DLD1 (cell line): ENCODE measurements around the gene CCDC183.
"Not testable (repeated sequence)": the region's sequence is repeated elsewhere in the genome, so short reads cannot be mapped to it uniquely, and the experiment has no call there.

ENCODE experiments used
- in situ Hi-C: cut with HindIII; loops from 2 replicates; pipeline ENCODE4 v1.10.0; 2017; ENCODE audit warnings: low sequenced_read_pairs

CCDC183 gene

DNA sequence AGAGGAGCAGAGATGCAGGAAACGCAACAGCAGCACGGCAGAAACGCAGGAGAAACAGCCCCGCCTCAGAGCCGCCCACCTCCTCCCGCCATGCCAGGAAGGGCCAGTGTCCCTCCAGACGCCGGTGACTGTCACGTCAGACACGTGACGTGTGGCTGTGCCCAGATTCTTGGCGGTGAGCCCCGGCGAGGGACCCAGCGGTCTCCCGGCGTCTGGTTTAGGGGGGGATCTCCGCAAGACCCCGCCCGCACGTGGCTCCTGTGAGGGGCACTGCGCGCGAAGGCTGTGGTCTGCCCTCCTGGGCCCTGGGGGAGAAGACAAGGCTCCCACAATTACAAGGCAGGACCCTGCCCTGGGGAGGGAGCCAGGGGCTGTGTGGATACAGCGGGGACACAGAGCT lies 35.7 kb upstream of the CCDC183 start:
- in situ Hi-C loops: no loop called here

DNA sequence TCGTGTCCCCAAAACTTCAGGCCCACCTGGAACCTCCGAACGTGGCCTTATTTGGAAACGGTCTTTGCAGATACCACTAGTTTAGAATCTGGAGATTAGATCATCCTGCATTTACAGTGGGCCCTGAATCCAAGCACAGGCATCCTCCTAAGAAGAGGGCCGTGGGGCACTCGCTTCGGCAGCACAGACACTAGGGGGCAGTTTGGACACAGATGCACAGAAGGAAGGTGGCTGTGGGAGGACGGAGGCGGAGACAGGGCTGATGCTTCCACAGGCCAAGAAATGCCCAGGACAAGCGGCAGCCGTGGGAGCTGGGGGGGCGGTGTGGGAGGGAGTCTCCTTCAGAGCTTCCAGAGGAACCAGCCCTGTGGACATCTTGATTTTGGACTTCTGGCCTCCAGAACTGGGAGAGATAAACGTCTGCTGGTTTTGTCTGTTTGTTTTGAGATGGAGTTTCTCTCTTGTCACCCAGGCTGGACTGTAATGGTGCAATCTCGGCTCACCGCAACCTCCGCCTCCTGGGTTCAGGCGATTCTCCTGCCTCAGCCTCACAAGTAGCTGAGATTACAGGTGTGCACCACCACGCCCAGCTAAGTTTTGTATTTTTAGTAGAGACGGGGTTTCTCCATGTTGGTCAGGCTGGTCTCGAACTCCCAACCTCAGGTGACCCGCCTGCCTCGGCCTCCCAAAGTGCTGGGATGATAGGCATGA lies 35.1 kb upstream of the CCDC183 start:
- in situ Hi-C loops: not testable (repeated sequence)

DNA sequence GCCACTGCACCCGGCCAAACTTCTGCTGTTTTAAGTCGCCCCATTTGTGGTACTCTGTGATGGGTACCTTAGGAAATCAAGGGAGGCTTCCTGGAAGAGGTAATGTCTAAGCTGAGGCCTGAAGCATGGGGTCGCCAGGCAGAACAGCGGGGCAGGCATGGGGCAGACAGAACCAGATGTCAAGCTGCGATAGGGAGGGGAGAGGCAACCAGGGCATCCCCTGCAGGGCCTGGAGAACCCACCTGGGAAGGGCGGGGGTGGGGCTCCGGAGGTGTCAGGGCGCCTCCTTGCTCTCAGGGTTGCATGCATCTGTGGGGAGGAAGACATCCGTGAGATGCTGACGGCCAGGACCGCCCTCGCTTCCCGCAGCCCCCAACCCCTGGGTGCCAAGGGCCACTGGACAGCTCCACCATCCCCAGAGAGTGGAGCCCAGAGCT lies 34.6 kb upstream of the CCDC183 start:
- in situ Hi-C loops: no loop called here

DNA sequence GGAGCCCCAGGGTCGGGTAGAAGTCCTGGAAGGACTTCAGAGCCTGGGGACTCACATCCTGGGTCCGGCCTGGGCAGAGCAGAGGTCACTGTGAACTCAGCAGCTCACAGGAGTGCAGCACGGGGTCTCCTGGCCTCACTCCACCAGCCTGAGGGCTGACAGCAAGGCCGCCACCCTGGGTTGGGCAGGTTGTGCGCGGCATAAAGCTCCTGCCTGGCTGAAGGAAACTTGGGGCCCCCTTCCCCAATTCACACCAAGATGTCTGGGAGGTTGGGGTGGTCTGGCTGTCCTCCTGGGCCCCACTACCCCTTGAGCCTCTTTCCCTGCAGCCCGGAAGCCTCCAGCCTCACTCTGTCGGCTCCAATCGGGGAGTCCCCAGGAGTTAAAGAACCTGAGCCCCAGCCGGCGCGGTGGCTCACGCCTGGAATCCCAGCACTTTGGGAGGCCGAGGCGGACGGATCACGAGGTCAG lies 33.9 kb upstream of the CCDC183 start:
- in situ Hi-C loops: no loop called here

DNA sequence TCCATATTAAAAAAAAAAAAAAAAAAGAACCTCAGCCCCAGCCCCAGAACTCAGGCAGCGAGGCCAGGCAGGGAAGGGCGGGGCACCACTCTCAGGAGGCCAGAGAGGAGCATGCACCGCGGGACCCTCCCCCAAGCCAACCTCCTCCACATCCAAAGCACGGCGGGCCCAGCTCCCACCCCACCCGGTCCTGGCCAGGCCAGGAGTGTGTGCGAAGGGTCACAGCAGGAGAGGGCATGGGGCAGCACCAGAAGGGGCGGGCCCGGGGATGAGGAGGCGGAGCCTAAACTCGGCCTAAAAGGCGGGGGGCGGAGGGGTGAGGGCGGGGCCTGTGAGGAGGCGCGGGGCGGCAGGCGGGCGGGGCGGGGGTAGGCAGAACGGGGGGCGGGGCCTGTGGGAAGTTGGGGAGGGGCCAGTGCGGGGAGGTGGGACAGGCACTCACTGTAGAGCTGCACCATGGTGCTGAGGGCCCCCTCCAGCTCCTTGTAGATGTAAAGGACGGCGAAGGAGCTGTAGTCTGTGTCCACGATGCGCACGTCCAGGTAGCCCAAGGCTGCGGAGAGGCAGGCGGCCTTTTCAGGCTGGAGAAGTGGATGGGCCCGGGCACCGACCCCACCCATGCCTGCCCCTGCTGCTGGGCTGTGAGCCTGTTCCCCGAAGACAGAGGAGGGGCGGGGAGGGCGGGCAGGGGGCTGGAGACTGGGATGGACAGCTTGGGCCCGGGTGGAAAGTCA lies 33.1 kb upstream of the CCDC183 start:
- in situ Hi-C loops: no loop called here

DNA sequence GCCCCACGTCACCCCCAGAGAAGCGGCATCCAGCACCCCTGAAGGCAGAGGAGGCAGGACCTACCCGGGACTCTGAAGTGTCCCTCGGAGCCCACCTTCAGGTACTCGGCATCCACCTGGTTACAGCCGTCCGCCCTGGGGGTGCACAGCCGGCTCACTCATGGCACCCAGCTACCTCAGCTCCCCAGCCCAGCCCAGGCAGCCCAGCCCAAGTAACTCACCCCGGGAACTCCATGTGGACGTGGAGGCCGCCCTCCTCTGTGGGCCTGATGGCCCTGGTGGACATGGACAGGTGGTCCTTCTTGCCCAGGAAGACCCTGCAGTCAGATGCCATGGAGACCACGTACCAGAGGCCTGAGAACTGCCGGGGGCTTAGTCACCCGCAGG lies 32.5 kb upstream of the CCDC183 start:
- in situ Hi-C loops: no loop called here

DNA sequence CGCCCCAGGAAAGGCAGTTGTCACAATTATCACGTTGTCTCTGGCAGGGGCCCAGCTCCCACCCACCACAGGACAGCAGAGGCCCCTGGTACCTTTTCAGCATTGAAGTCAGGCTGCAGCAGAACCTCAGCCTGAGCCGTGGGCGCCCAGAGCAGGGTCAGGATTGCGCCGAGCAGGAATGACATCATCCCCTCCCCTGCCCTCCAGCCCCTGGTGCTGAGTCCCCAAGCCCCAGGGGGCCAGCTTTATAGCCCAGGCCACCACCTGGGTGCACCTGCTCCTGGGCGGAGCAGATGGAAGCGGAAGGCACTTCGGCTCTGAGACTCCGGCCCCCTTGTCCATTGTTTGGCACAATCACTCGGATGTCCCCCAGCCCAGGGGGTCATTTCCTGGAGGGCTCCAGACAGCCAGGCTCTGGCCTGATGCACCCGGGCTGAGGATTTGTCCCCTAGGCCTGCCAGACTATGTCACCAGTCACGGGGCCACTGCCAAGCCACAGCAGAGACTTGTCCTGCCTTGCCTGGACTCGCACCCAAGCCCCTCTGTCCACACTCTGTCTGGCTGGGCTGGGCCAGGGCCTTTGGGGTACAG lies 31.7 kb upstream of the CCDC183 start, which contains the start of gene LCN15:
Gene LCN15 (minus strand): TSS at position 218 of the 591 bp plus-strand sequence. CDS start 30 bp downstream, at position 188.
- in situ Hi-C loops: no loop called here

DNA sequence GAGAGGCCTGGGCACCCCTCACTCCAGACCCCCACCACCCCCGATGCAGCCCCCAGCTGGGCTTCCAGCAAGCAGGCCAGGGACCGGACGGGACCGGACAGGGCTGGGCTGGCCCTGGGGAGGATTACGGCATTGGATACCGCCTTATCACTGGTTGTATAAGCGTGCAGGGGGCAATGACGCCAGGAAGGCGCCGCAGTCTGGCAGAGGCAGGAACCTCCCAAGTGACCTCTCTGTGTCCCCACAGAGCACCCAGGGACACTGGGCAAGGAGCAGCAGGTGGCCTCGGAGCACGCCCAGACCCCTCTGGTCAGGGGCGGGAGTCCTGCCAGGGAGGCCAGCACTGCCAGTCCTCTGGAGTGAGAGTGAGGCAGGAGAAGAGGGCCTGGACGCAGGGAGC lies 31.1 kb upstream of the CCDC183 start:
- in situ Hi-C loops: no loop called here

DNA sequence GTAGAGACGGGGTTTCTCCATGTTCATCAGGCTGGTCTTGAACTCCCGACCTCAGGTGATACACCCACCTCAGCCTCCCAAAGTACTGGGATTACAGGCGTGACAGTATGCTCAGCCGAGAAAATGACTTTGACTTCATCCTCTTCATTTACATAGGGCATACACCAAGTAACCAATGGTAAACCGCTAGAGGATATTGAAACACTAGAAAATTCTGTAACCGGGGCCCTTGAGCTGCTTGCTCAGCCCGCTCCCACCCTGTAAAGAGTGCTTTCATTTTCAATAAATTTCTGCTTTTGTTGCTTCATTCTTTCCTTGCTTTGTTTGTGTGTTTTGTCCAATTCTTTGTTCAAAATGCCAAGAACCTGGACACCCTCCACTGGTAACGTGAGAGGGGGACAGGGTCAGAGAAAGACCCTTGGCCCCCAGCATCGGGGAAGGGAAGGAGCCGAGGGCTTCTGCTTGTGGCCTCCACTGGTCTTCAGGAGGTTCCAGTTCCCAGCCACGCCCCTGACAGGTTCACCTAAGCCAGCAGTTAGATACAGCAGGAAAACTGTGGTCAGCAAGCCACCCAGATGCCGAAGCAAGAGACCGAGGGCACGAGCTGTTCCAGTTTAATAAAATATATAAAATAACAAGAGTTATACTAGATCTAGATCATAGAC lies 30.3 kb upstream of the CCDC183 start:
- in situ Hi-C loops: not testable (repeated sequence)

DNA sequence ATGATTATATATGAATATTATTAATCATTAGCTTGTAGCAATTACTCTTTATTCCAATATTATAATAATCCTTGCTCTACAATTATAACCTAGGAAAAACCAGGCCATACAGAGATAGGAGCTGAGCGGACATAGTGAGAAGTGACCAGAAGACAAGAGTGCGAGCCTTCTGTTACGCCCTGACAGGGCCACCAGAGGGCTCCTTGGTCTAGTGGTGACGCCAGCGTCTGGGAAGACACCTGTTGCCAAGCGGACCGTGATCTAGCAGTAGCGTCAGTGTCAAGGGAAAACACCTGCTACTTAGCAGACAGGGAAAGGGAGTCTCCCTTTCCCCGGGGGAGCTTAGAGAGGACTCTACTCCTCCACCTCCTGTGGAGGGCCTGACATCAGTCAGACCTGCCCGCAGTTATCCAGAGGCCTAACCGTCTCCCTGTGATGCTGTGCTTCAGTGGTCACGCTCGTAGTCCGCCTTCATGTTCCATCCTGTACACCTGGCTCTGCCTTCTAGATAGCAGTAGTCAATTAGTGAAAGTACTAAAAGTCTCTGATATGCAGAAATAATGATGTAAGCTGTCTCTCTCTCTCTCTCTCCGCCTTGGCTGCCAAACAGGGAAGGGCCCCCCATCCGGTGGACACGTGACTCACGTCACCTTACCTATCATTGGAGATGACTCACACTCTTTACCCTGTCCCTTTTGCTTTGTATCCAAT lies 29.6 kb upstream of the CCDC183 start:
- in situ Hi-C loops: not testable (repeated sequence)

DNA sequence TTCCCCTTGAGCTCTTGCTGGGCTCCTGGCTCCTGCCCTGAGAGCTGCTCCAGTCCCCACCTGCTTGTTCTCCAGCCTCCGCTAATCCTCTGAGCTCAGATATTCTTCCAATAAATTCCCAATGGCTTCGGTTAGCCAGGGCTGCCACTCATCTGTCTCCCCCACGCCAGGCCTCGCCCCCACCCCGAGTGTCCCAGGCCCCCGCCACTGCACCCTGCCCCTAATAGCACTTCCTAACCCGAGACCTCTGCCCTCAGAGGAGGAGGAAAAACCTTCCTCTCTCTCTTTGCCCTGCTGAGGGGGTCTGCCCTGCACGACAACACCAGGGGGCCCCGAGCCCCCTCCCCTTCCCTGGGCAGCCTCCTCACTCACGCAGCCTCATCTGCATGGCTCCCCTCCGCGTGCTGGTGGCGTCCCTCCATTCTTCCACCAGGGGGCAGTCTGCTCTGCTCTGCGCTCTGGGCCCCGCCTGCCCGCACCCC lies 26.4 kb upstream of the CCDC183 start:
- in situ Hi-C loops: no loop called here

DNA sequence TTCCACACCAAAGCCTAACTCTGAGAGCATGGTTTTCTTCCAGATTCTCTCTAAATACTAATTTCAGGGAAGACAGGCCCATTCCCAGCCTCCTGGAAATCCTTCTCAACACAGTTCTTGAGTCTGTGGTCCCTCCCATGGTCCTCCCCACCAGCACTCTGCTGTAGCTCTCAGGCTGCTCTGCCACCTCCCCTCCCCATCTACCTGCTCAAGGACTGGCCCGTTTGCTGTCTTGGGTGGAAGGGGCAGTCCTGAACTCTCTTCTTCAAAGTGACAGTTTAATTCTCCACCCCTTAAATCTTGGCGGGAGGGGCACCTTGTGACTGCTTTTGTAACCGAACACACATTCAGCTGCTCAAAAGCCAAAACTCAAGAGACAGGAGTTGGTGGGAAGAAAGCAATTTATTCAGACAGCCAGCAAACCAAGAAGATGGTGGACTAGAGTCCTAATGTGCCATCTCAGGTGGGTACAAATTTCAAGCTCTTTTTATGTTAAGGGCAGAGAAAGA lies 24.2 kb upstream of the CCDC183 start:
- in situ Hi-C loops: no loop called here

DNA sequence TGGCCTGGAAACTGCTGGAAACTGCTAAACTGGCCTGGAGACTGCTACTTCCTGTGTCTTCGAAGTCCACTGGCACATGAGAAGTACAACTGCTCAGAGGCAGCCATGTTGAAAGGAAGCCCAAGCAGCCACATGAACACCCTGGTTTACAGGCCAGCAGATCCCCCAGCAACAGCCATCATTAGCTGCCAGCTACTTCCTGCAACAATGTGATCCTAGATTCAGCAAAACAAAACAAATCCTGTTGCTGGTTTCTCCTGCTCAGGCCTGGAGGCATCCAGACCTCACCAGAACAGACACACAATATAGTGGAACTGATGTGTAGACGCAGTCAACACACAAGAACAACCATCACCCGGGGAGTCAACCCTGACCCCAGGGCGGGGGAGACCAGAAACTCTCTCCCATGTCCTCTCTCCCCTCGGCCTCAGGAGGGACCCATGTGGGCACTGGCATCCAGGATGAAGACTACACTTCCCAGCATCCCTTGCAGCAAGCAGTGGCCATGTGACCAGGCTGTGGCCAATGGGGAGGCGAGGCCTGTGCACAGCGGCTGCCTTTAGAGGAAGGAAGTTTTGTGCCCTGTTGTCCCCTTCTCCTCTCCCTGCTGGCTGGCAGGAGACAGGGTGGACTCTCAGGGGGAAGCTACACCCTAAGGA lies 22.6 kb upstream of the CCDC183 start:
- in situ Hi-C loops: no loop called here

DNA sequence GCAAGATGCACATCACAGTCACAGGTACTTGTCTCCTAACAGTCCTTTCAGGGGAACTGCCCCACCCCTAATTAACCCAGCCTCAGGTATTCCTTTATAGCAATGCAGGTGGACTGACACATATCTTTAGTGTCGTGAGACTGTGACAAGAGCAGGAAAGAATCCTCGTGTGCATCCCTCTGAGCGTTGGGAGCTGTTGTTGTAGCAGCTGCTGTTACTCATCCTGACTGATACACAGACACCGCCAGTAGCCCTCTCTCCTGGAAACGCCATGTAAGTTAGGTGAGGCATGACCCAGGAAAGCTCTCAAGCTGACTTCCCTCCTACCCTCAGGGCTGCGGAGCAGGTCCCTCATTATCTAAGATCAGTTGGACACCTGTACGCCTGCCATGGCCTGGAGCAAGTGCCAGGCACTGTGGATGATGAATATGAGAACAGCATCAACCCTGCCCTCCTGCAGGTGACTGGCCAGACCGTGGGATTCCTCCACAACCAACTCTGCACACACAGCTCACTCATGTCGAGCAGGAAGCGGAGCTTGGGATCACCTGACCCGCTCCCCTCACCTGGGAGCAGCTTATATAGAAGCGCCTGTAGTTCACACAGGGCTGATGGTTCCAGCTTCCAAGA lies 21.6 kb upstream of the CCDC183 start:
- in situ Hi-C loops: no loop called here

DNA sequence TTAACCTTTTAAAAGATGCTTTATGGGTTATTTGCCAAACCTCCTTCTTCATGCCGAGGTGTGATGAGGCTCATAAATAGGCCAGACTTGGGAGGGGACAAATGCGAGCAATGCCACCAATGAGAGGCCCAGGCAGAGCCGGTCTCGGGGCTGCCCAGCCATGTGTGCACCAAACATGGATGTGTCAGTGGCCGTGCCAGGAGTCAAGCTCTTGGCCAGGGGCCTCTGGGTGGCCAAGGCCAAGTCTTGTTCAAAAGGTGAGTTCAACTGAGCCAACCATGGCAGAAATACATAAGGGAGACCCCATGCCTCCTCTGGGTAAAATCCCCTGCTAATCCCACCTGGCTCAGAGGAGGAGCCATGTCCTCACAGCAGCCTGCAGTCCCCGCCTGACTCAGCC lies 20.9 kb upstream of the CCDC183 start:
- in situ Hi-C loops: no loop called here

DNA sequence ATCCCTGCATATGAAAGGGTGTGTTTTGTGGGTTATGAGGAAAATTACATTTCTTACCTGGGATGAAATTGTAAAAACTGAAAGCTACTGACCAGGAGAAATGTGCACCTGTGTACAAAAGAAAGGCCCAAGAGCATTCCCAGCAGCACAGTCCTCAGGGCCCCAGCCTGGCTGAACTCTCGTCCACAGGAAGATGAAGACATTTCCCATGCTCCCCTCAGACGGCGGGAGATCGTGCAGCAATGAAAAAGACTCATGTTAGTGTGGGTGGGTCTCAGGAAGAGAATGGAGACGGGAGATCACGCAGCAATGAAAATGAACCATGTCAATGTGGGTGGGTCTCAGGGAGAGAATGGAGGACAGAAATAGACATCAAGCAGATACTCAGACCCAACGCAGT lies 19.2 kb upstream of the CCDC183 start:
- in situ Hi-C loops: no loop called here

DNA sequence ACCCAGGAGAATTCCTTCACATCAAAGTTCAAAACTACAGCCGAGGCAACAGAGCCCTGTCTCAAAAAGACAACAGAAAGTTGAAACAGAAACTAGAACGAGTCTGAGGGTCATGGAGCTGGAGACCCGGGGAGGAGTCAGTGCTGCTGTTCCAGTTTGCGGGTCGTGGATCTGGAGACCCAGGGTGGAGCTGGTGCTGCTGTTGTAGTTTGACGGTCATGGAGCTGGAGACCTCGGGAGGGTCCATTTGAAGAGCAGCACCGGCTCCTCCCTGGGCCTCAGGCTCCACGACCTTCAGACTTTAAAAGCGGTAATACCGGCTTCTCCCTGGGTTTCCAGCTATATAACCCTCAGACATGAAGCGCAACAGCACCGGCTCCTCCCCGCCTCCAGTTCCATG lies 18.8 kb upstream of the CCDC183 start:
- in situ Hi-C loops: no loop called here

DNA sequence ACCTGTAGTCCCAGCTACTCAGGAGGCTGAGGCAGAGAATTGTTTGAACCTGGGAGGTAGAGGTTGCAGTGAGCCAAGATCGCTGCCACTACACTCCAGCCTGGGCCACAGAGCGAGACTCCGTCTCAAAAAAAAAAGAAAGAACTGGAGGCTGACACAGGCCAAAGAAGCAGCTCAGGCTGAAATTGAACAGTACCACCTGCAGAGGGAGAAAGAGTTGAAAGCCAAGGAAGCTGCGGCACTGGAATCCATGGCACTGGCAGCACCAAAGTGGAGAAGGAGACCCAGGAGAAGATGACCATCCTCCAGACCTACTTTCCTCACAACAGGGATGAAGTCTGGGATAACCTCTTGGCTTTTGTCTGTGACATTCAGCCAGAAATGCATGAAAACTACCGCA lies 16.3 kb upstream of the CCDC183 start:
- in situ Hi-C loops: no loop called here

DNA sequence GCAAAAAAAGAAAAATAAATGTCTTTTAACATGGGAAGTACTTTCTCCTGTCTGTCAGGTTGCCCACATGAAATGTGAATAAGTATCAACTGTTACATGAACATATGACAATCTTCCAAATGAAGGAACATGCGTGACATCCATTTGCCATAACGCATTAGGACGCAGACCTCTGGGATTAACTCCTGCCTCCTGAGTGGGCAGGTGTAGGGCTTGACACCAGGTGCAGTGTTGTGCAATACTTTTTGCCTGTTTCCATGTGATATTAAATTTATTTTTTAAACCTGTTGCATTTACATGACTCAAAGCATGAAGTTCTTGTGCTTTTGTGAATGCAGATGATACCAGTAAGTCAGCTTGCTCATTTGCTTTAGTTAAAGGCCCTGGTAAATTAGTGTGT lies 13.7 kb upstream of the CCDC183 start:
- in situ Hi-C loops: no loop called here
